Ishikawa (cell line): ENCODE data around the gene TCF4.

Experiments used
- EP300 ChIP-seq: IDR thresholded peaks from 2 replicates; pipeline ENCODE4 v1.6.1; 2012; ENCODE audit warnings: borderline replicate concordance
- FOXM1 ChIP-seq: IDR thresholded peaks from 2 replicates; pipeline ENCODE4 v1.6.1; 2012; ENCODE audit warnings: low read depth, borderline replicate concordance
- NFIC ChIP-seq: IDR thresholded peaks from 2 replicates; pipeline ENCODE4 v1.6.1; 2012
- RAD21 ChIP-seq: IDR thresholded peaks from 2 replicates; pipeline ENCODE4 v1.6.1; 2012; ENCODE audit warnings: low read depth
- TAF1 ChIP-seq: IDR thresholded peaks from 2 replicates; pipeline ENCODE4 v1.6.1; 2012; ENCODE audit warnings: low read depth, mild to moderate bottlenecking
- YY1 ChIP-seq: IDR thresholded peaks from 2 replicates; pipeline ENCODE4 v1.6.1; 2012; ENCODE audit warnings: low read depth
- TF ChIP-seq, protein P1 (sequence below): IDR thresholded peaks from 2 replicates; pipeline ENCODE4 v1.6.1; 2012
- TF ChIP-seq, protein P2 (sequence below): IDR thresholded peaks from 2 replicates; pipeline ENCODE4 v1.6.1; 2012

DNA sequence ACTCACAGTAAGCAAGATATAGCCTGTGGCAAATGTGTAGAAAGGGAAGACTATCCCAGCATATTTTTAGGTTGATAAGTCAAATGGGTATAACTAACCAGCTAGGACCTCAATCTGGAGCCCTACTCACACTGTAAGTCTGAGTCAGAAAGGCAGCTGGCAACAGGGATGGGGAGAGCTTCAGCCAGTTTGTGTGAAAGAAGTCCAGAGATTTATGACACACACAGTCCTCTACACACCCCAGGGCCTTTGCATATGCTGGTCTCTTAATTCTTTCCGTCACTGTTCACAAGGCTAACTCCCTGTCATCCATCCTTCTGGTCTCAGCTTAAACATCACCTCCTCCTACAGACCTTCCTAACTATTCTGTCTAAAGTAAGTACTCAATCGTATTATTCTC is 5.9 kb upstream of the TCF4 start:
- TF ChIP-seq, protein P1, sequence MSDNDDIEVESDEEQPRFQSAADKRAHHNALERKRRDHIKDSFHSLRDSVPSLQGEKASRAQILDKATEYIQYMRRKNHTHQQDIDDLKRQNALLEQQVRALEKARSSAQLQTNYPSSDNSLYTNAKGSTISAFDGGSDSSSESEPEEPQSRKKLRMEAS: no peak
- TF ChIP-seq RAD21 (no peak), NFIC (no peak), YY1 (no peak), TAF1 (no peak), FOXM1 (no peak), EP300 (no peak)
- TF ChIP-seq, protein P2, sequence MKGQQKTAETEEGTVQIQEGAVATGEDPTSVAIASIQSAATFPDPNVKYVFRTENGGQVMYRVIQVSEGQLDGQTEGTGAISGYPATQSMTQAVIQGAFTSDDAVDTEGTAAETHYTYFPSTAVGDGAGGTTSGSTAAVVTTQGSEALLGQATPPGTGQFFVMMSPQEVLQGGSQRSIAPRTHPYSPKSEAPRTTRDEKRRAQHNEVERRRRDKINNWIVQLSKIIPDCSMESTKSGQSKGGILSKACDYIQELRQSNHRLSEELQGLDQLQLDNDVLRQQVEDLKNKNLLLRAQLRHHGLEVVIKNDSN: no peak
